ENCODE results near the gene IGF2BP2. TPM values are rescaled to one million over a fixed set of nuclear protein-coding genes. Genes with fewer than 3 reads are reported as not detected.

IGF2BP2 gene
- total and polyA plus RNA-seq, 2 of the 8 experiments (the other 6 are each of a cell fraction or from before 2014, with no cell fraction given) = 7.4 to 121 TPM

- Histone ChIP-seq H4K5ac (ENCODE audit: insufficient read length, low read depth, low read length) (no peak overlapping the region), H3K23ac (ENCODE audit: insufficient read length) (no peak overlapping the region), H2AK5ac (ENCODE audit: low read depth, low read length) (no peak overlapping the region), H4K91ac (replicated peaks; ENCODE audit: insufficient read length, low read length) (no peak overlapping the region), H4K20me1 (replicated peaks in 1 of 2; ENCODE audit: control insufficient read depth in 1 of 2, insufficient read depth in 2 of 2, low read length in 2 of 2) (peaks cover 18 to 19% of the 10 kb centered on the region in 2 experiments), H3K4ac (replicated peaks; ENCODE audit: insufficient read length, low read depth, low read length) (no peak overlapping the region), H2BK5ac (ENCODE audit: low read depth, low read length) (no peak overlapping the region), H3K14ac (ENCODE audit: insufficient read length) (no peak overlapping the region), H3K4me1 (replicated peaks in 1 of 4; ENCODE audit: control insufficient read depth in 3 of 4, insufficient read depth in 4 of 4, low read length in 3 of 4) (peaks cover 0 to 21% (median 7%) of the 10 kb centered on the region in 4 experiments; a peak in 5 of 7 replicates), H4K8ac (ENCODE audit: extremely low read depth, insufficient read depth, low read length) (no peak overlapping the region), H2BK15ac (ENCODE audit: low read length) (no peak overlapping the region), H3K9ac (replicated peaks in 1 of 4; ENCODE audit: extremely low read depth in 1 of 4, low read depth in 3 of 4, low read length in 3 of 4) (no peak overlapping the region), H3K36me3 (ENCODE audit: control insufficient read depth in 2 of 4, insufficient read depth in 4 of 4, low read length in 3 of 4) (peaks cover 0 to 12% (median 7%) of the 10 kb centered on the region in 4 experiments; a peak in 3 of 8 replicates), H3K79me1 (ENCODE audit: low read depth, low read length) (peaks cover 8% of the 10 kb centered on the region; the same call in 1 of the 2 replicates), H2AFZ (ENCODE audit: low read length) (no peak overlapping the region), H3K4me3 (ENCODE audit: extremely low read depth in 1 of 4, insufficient read depth in 2 of 4, low read depth in 3 of 4, low read length in 4 of 4) (no peak overlapping the region), H3K27me3 (replicated peaks in 1 of 4; ENCODE audit: control insufficient read depth in 3 of 4, extremely low read depth in 1 of 4, insufficient read depth in 3 of 4, low read length in 3 of 4) (no peaks in the 10 kb centered on the region), H2BK120ac (replicated peaks; ENCODE audit: low read depth, low read length) (no peak overlapping the region), H3K23me2 (ENCODE audit: low read depth, low read length) (no peaks in the 10 kb centered on the region), H2BK12ac (ENCODE audit: low read depth, low read length) (no peak overlapping the region), H3K79me2 (ENCODE audit: control insufficient read depth in 1 of 2, insufficient read depth in 2 of 2, low read length in 2 of 2) (peaks cover 14 to 99% of the 10 kb centered on the region in 2 experiments), H3K18ac (ENCODE audit: extremely low read depth, low read length) (no peak overlapping the region), H3K27ac (ENCODE audit: low read depth, low read length) (no peak overlapping the region), H3K56ac (replicated peaks; ENCODE audit: insufficient read length, low read depth, low read length) (no peak overlapping the region), H3K9me3 (ENCODE audit: insufficient read depth in 2 of 2, low read depth in 1 of 2, low read length in 1 of 2) (peaks cover 3 to 4% of the 10 kb centered on the region in 2 experiments), H3K4me2 (ENCODE audit: insufficient read depth in 1 of 2, low read depth in 2 of 2, low read length in 2 of 2) (no peak overlapping the region), H2BK20ac (ENCODE audit: low read length) (no peak overlapping the region)
- DNase-seq (ENCODE audit: low read depth in 1 of 2, low spot score in 2 of 2) (no peak), FAIRE-seq (no peak)
- WGBS, 2 experiments (ENCODE audit: extremely low coverage in 1 of 2, insufficient coverage in 1 of 2, insufficient read length in 1 of 2, insufficient replicate concordance in 2 of 2, low coverage in 1 of 2, low lambda C conversion rate in 2 of 2, missing lambda C conversion rate in 1 of 2) = 76% methylated on average over 1 of the region's 1 CpG; no CpG with 5 or more reads in 1 of the 2 experiments
- no peak for TF ChIP-seq EZH2 (IDR thresholded peaks at IDR 0.05; ENCODE audit: low read depth, low read length, severe bottlenecking)
- no peak for TF ChIP-seq JUN (IDR thresholded peaks at IDR 0.05; ENCODE audit: low read depth, low read length)
- TF ChIP-seq RBBP5 (IDR thresholded peaks at IDR 0.05; ENCODE audit: borderline replicate concordance, low read depth, low read length) = no peak
- TF ChIP-seq EGR1 (IDR thresholded peaks at IDR 0.05; ENCODE audit: borderline replicate concordance, low read depth, low read length) = no peak
- ChIA-PET CTCF (ENCODE audit: partially characterized antibody) (interaction anchor here (1.3 to 17.0 kb wide), 4 partner anchors 10 to 83 kb away, joined by 4 to 345 read pairs (median 16); no protein-coding TSS in a partner anchor), POLR2A (ENCODE audit: partially characterized antibody) (interaction anchor here (0.6 to 1.5 kb wide), 5 partner anchors 9 to 66 kb away, joined by 3 to 6 read pairs (median 3); partner anchors contain the start of gene IGF2BP2)
Observed at GRCh38 chr3:185758912-185759311, 65.9 kb downstream of the IGF2BP2 start.

All from H1 (cell line).